T-helper 2 cell treated with Interferon-gamma antibody and Interleukin-4, amounts not matched to agents 5 μg/mL and 100 μg/mL, for 36 hours (primary cell): ENCODE results near the gene TMEM156.

Source experiments
- DNase-seq: peaks from one replicate; pipeline ENCODE4 v3.0.0; 2021; ENCODE audit warnings: low spot score
- H3K27ac Mint-ChIP-seq: one replicate; pipeline ENCODE4 v1.8.0; 2021; ENCODE audit warnings: mild to moderate bottlenecking, mixed read lengths
- H3K27me3 Mint-ChIP-seq: one replicate; pipeline ENCODE4 v1.8.0; 2021; ENCODE audit warnings: low read depth, mixed read lengths
- H3K36me3 Mint-ChIP-seq: one replicate; pipeline ENCODE4 v1.8.0; 2021; ENCODE audit warnings: low read depth, mixed read lengths
- H3K4me1 Mint-ChIP-seq: one replicate; pipeline ENCODE4 v1.8.0; 2021; ENCODE audit warnings: low read depth, mixed read lengths
- H3K4me3 Mint-ChIP-seq: one replicate; pipeline ENCODE4 v1.8.0; 2022; ENCODE audit warnings: mild to moderate bottlenecking, moderate library complexity, mixed read lengths
- H3K9me3 Mint-ChIP-seq: one replicate; pipeline ENCODE4 v1.8.0; 2021; ENCODE audit warnings: mixed read lengths

The TMEM156 gene

DNA sequence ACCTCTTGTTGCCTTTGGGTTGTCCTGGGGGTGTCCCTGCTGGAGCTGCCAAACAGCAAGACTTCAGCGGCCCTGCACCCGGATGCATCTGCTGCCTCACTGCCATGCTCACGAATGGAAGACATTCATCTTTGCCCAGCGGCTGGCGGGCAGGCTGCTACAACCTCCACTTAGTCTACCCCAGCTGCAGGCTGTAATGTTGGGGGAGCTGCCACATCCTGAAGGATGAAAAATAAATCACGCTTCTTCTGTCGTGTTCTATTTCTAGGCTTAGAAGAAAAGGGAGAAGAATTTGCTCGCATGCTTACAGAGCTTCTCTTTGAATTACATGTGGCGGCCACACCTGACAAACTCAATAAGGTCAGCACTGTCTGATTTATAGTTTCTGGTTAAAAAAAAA, 103.2 kb downstream of the TMEM156 start:
- Mint-ChIP-seq H3K27ac (no peak overlapping the region), H3K4me3 (no peak overlapping the region), H3K9me3 (no peaks in the 10 kb centered on the region), H3K36me3 (no peaks in the 10 kb centered on the region), H3K27me3 (peaks cover 3% of the 10 kb centered on the region), H3K4me1 (peaks cover 5% of the 10 kb centered on the region)
- DNase-seq = no peak

- no peaks in the 10 kb centered on the region for H3K9me3 Mint-ChIP-seq
- peaks cover 5% of the 10 kb centered on the region for H3K4me1 Mint-ChIP-seq
- H3K27ac Mint-ChIP-seq = no peak overlapping the region
- H3K4me3 Mint-ChIP-seq = no peak overlapping the region
- H3K27me3 Mint-ChIP-seq = peaks cover 3% of the 10 kb centered on the region
- no peaks in the 10 kb centered on the region for H3K36me3 Mint-ChIP-seq
- no peak for DNase-seq
Observed at GRCh38 chr4:38928568-38928967, 103.6 kb downstream of the TMEM156 start.

GRCh38 chr4:38926896-38927295, 105.3 kb downstream of the TMEM156 start:
- H3K4me1 Mint-ChIP-seq = peaks cover 5% of the 10 kb centered on the region
- no peaks in the 10 kb centered on the region for H3K36me3 Mint-ChIP-seq
- DNase-seq = no peak
- H3K27me3 Mint-ChIP-seq = peaks cover 3% of the 10 kb centered on the region
- H3K27ac Mint-ChIP-seq = no peak overlapping the region
- no peaks in the 10 kb centered on the region for H3K9me3 Mint-ChIP-seq
- no peak overlapping the region for H3K4me3 Mint-ChIP-seq

GRCh38 chr4:38925492-38926413, 106.5 kb downstream of the TMEM156 start:
- Mint-ChIP-seq H3K4me1 (peaks cover 5% of the 10 kb centered on the region), H3K27me3 (peaks cover 3% of the 10 kb centered on the region), H3K4me3 (no peak overlapping the region), H3K9me3 (no peaks in the 10 kb centered on the region), H3K27ac (no peak overlapping the region), H3K36me3 (no peaks in the 10 kb centered on the region)
- no peak for DNase-seq

DNA sequence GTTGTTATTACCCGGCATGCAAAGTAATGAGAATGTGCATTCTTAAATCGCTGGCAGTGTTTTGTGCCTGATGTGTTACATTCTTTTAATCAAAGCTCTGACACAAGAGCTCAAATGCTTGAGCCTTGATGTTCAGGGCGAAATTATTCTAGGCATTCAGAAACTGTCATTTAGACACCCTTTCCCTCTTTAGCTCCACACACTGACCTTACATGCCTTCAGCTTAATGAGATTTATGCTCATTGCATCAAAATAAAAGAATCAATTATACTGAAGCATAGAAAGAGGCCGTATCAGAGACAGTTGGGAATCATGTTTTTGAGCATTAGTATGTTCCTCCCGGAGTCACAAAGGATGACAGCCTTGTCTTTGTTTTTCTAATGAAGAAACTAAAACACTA, 107.9 kb downstream of the TMEM156 start:
- Mint-ChIP-seq H3K4me1 (peaks cover 5% of the 10 kb centered on the region), H3K27ac (no peak overlapping the region), H3K4me3 (no peak overlapping the region), H3K9me3 (no peaks in the 10 kb centered on the region), H3K27me3 (peaks cover 1% of the 10 kb centered on the region), H3K36me3 (no peaks in the 10 kb centered on the region)
- no peak for DNase-seq

GRCh38 chr4:38923746-38924145, 108.5 kb downstream of the TMEM156 start:
- H3K9me3 Mint-ChIP-seq = no peaks in the 10 kb centered on the region
- no peak for DNase-seq
- H3K4me1 Mint-ChIP-seq = peaks cover 5% of the 10 kb centered on the region
- no peak overlapping the region for H3K4me3 Mint-ChIP-seq
- no peak overlapping the region for H3K27ac Mint-ChIP-seq
- no peaks in the 10 kb centered on the region for H3K36me3 Mint-ChIP-seq
- peaks cover 1% of the 10 kb centered on the region for H3K27me3 Mint-ChIP-seq

- Mint-ChIP-seq H3K4me3 (no peak overlapping the region), H3K27me3 (peaks cover 1% of the 10 kb centered on the region)
- no peak for DNase-seq
Observed at GRCh38 chr4:38921151-38921550, 111.1 kb downstream of the TMEM156 start.

GRCh38 chr4:38920677-38921076, 111.5 kb downstream of the TMEM156 start:
- Mint-ChIP-seq H3K27me3 (peaks cover 1% of the 10 kb centered on the region), H3K27ac (no peak overlapping the region), H3K9me3 (no peaks in the 10 kb centered on the region), H3K4me1 (peaks cover 5% of the 10 kb centered on the region), H3K36me3 (no peaks in the 10 kb centered on the region), H3K4me3 (no peak overlapping the region)
- DNase-seq = no peak

More at GRCh38 chr4:38921151-38921550, 111.1 kb downstream of the TMEM156 start:
- no peaks in the 10 kb centered on the region for H3K9me3 Mint-ChIP-seq
- no peak overlapping the region for H3K27ac Mint-ChIP-seq
- H3K4me1 Mint-ChIP-seq = peaks cover 5% of the 10 kb centered on the region
- no peaks in the 10 kb centered on the region for H3K36me3 Mint-ChIP-seq

DNA sequence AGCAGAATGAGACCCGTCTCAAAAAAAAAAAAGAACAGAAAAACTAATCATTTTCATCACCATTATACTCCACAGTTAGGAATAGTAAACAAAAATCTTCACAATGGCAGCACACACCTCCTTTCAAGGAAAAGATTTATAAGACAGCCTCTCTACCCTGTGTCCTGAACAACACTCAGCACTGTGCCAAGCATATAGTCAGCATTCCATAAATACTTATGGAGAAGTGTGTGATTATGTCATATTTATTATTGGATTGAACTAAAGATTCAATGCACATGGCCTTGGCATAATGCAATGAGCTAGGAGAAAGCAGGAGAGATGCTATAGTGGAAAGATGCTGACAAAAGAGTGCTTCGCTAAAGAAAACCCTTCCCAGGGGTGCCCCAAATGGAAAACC, 112.0 kb downstream of the TMEM156 start:
- no peak for DNase-seq
- H3K4me3 Mint-ChIP-seq = no peak overlapping the region
- no peak overlapping the region for H3K27ac Mint-ChIP-seq
- H3K27me3 Mint-ChIP-seq = no peaks in the 10 kb centered on the region
- no peaks in the 10 kb centered on the region for H3K9me3 Mint-ChIP-seq
- peaks cover 9% of the 10 kb centered on the region for H3K4me1 Mint-ChIP-seq
- no peaks in the 10 kb centered on the region for H3K36me3 Mint-ChIP-seq

DNA sequence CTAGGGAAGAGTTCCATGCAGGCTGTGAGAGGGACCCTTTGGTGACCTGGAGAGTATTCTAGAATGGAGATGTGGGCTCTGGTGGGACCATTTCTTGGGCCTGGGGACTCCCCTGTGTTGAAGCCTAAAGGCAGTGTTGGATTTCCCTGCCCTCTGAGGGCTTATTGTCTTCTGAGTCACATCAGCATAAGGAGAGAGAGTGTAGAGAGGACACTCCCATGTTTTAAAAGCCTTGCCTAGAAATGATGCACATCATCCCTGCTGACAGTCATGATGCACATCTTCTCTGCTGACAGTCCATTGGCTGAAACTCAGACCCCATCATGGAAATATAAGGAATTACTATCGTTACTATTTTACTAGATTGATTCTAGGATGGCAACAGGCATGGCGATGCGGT, 112.7 kb downstream of the TMEM156 start:
- peaks cover 16% of the 10 kb centered on the region for H3K4me1 Mint-ChIP-seq

DNA sequence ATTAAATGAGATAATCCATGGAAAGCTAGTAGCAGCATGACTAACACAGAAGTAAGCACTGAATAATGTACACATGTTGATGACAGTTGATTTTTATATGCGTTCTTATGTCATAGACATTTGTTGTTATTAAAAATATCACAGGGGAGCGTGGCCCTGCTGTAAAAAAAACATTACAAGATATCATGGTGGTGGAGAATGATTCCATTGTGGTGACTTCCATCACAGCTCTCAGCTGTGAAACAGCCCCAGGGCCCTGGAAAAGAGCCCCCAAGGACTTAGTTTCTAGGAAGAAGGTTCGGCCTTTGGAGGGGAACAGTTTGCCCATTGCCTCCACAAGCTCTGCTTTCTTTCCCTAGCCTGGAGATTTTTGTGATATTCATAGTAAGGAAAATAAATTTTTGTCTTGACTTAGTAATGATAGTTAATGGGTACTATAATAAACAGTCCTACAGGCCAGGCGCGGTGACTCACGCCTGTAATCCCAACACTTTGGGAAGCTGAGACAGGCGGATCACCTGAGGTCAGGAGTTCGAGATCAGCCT, 114.7 kb downstream of the TMEM156 start:
- Mint-ChIP-seq H3K27ac (no peak overlapping the region), H3K4me3 (no peak overlapping the region), H3K4me1 (peaks cover 18% of the 10 kb centered on the region), H3K9me3 (no peaks in the 10 kb centered on the region), H3K36me3 (no peaks in the 10 kb centered on the region), H3K27me3 (no peaks in the 10 kb centered on the region)
- no peak for DNase-seq

More for the DNA sequence above, 112.7 kb downstream of the TMEM156 start:
- Mint-ChIP-seq H3K9me3 (no peaks in the 10 kb centered on the region), H3K36me3 (no peaks in the 10 kb centered on the region), H3K4me3 (no peak overlapping the region), H3K27me3 (no peaks in the 10 kb centered on the region), H3K27ac (no peak overlapping the region)
- DNase-seq = no peak
